Endometrial microvascular endothelial cells (primary cell): ENCODE data around the gene ZNF470. TPM values are rescaled to one million over a fixed set of nuclear protein-coding genes. Genes with fewer than 3 reads are reported as not detected.

Experiments
- in situ Hi-C: cut with HindIII; loops from 2 replicates; pipeline ENCODE4 v1.10.0; 2017; ENCODE audit warnings: low sequenced_read_pairs, low pct_unique_long_range_greater_than_20kb; ENCODE audit errors: inconsistent ontology term
- total RNA-seq: library from RNA; depleted of rRNA; stranded (reverse); fragments of >200 nt; gene quantifications from one replicate; pipeline ENCODE4 v1.2.3, GENCODE V29; 2015; ENCODE audit errors: inconsistent ontology term

ZNF470 gene
- total RNA-seq, 1 donor from 2014 or later: 1.4 TPM

GRCh38 chr19:56601375-56601774 lies 34.1 kb downstream of the ZNF470 start:
- in situ Hi-C loops: no loop called here

- in situ Hi-C loops: no loop called here
These were observed 36.6 kb downstream of the ZNF470 start for GRCh38 chr19:56603829-56604228.

GRCh38 chr19:56608274-56608964 lies 41.2 kb downstream of the ZNF470 start:
- in situ Hi-C loops: no loop called here

GRCh38 chr19:56611288-56611687 lies 44.0 kb downstream of the ZNF470 start:
- in situ Hi-C loops: no loop called here

- in situ Hi-C loops: no loop called here
These were observed 45.5 kb downstream of the ZNF470 start for GRCh38 chr19:56612737-56613136.

- in situ Hi-C loops: no loop called here
These were observed 46.4 kb downstream of the ZNF470 start for GRCh38 chr19:56613639-56614038.

- in situ Hi-C loops: no loop called here
These were observed 50.3 kb downstream of the ZNF470 start for GRCh38 chr19:56617531-56617930.

- in situ Hi-C loops: no loop called here
These were observed 51.9 kb downstream of the ZNF470 start for GRCh38 chr19:56619121-56619520.

- in situ Hi-C loops: no loop called here
These were observed 55.1 kb downstream of the ZNF470 start for GRCh38 chr19:56622374-56622773.

- in situ Hi-C loops: no loop called here
These were observed 55.7 kb downstream of the ZNF470 start for GRCh38 chr19:56623006-56623405.

- in situ Hi-C loops: no loop called here
These were observed 58.4 kb downstream of the ZNF470 start for GRCh38 chr19:56625708-56626107.

GRCh38 chr19:56633021-56633420 lies 65.8 kb downstream of the ZNF470 start:
- in situ Hi-C loops: no loop called here

GRCh38 chr19:56637976-56638555 lies 70.8 kb downstream of the ZNF470 start:
- in situ Hi-C loops: no loop called here

Other genes starting within 250 kb of the ZNF470 start
- gene ZNF582, start 173.9 kb upstream of the ZNF470 start, total RNA-seq: 3.1 TPM
- 1.6 TPM for gene ZNF583, start 163.1 kb upstream of the ZNF470 start, total RNA-seq
- gene ZNF667, start 90.1 kb upstream of the ZNF470 start, total RNA-seq: not detected
- gene ZNF471, start 59.6 kb upstream of the ZNF470 start, total RNA-seq: 0.84 TPM
- gene ZFP28, start 28.5 kb upstream of the ZNF470 start, total RNA-seq: 2.6 TPM
- gene ZNF71, start 27.8 kb downstream of the ZNF470 start, total RNA-seq: 7.5 TPM
- gene SMIM17, start 75.7 kb downstream of the ZNF470 start, total RNA-seq: 2.1 TPM
- gene ZNF835, start 104.3 kb downstream of the ZNF470 start, total RNA-seq: not detected